Tibial artery (tissue), 4 donors: ENCODE results near the gene COL6A3.

Source experiments
- DNase-seq, 2 donors: peaks; one replicate each; pipeline ENCODE4 v3.0.0-alpha.2; 2019
- H3K27ac ChIP-seq, 2 donors: fragments of 200-600 bp; sonication (generic) in 1 of 2; 1 replicate in 1 of 2; 2 replicates in 1 of 2; pipeline ENCODE4 v1.5.1; 2018 to 2019; ENCODE audit warnings: mild to moderate bottlenecking in 1 of 2
- H3K27me3 ChIP-seq, 2 donors: fragments of 200-600 bp; sonication (generic) in 1 of 2; one replicate each; pipeline versions ENCODE4 v1.5.1 to v1.6.0; 2016 to 2019
- H3K36me3 ChIP-seq, 3 donors: fragments of 200-600 bp; sonication (generic) in 2 of 3; one replicate each; pipeline ENCODE4 v1.5.1; 2016 to 2019; ENCODE audit warnings: mild to moderate bottlenecking in 2 of 3
- H3K4me1 ChIP-seq, 4 donors: fragments of 200-600 bp; sonication (generic) in 2 of 4; 1 replicate in 3 of 4; 2 replicates in 1 of 4; pipeline ENCODE4 v1.5.1; 2016 to 2019
- H3K4me3 ChIP-seq, 2 donors: fragments of 200-600 bp; sonication (generic) in 1 of 2; 1 replicate in 1 of 2; 2 replicates in 1 of 2; pipeline ENCODE4 v1.5.1; 2018 to 2019; ENCODE audit warnings: mild to moderate bottlenecking in 2 of 2
- H3K9me3 ChIP-seq, 3 donors: fragments of 200-600 bp; sonication (generic) in 1 of 3; one replicate each; pipeline ENCODE4 v1.5.1; 2016 to 2019
- CTCF ChIP-seq, 2 experiments: fragments of 200-600 bp in 1 of 2; fragments of 450-650 bp in 1 of 2; IDR thresholded peaks; one replicate each; pipeline ENCODE4 v1.5.1; 2017 to 2019; ENCODE audit warnings: antibody characterized with exemption in 2 of 2, mild to moderate bottlenecking in 1 of 2, moderate library complexity in 1 of 2
- intact Hi-C: fragments of 100-400 bp; cut with DNase I; formaldehyde crosslinking; loops from one replicate; pipeline ENCODE4 v1.15.0; 2023; ENCODE audit warnings: low total_unique reads

The COL6A3 gene

DNA sequence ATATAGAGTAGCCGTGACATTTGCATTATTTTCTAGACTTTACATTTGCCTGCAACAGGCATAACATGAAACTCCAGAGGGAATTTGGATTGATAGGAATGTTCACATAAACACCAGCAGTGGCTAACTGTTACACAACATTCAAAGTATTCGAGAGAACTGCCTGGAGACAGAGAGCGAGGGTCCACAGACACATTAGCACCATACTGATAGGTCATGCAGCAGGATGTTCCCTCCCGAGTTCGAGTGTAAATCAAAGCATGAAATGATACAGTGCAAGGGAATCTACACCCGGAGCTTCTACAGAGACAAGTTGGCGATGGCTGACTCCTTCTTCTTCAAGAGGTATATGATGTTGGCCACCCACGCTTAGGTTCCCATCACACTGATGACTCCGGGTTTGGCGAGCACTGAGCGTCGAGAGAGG, 89.5 kb downstream of the COL6A3 start:
- intact Hi-C loops, result no loop called here
- no peak for TF ChIP-seq CTCF (IDR thresholded peaks at IDR 0.05)
- H3K9me3 ChIP-seq, result no peaks in the 10 kb centered on the region
- H3K27ac ChIP-seq, result peak overlapping the region; percentile 94 to 98
- DNase-seq, result no peak
- peaks cover 0 to 85% (median 65%) of the 10 kb centered on the region in 4 donors for H3K4me1 ChIP-seq
- no peaks in the 10 kb centered on the region for H3K27me3 ChIP-seq
- no peaks in the 10 kb centered on the region for H3K36me3 ChIP-seq
- no peak overlapping the region for H3K4me3 ChIP-seq

DNA sequence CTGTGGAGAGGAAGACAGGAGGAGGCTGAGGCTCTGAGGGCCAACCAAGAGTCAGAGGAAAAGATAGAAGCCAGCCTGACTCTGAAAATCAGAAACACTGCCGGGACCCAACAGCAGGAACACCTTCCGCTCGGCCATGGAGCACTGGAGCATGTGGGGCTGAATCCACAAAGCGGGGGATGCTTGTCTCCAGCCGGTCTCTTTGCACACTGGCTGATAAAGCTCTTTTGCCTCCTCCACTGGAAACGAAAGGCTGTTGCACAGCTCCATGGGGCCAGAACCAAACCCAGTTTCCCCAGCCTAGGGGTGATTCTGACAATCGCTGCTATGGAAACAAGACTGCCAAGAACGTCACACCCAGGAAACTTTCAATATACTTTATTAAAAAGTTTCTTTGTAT, 90.3 kb downstream of the COL6A3 start:
- H3K27ac ChIP-seq, result peak overlapping the region; percentile 94 to 98
- H3K4me1 ChIP-seq, result peaks cover 0 to 91% (median 68%) of the 10 kb centered on the region in 4 donors
- intact Hi-C loops, result no loop called here

GRCh38 chr2:237322564-237322963, 91.4 kb downstream of the COL6A3 start:
- no peaks in the 10 kb centered on the region for H3K36me3 ChIP-seq
- no peaks in the 10 kb centered on the region for H3K27me3 ChIP-seq
- intact Hi-C loops, result no loop called here
- H3K9me3 ChIP-seq, result no peaks in the 10 kb centered on the region
- peaks cover 0 to 96% (median 68%) of the 10 kb centered on the region in 4 donors for H3K4me1 ChIP-seq
- H3K4me3 ChIP-seq, result no peak overlapping the region
- TF ChIP-seq CTCF (IDR thresholded peaks at IDR 0.05), result no peak
- no peak for DNase-seq
- peak overlapping the region; percentile 94 to 98 for H3K27ac ChIP-seq

More for the DNA sequence above, 90.3 kb downstream of the COL6A3 start:
- Histone ChIP-seq H3K9me3 (no peaks in the 10 kb centered on the region), H3K27me3 (no peaks in the 10 kb centered on the region), H3K4me3 (no peak overlapping the region), H3K36me3 (no peaks in the 10 kb centered on the region)
- no peak for TF ChIP-seq CTCF (IDR thresholded peaks at IDR 0.05)
- no peak for DNase-seq

GRCh38 chr2:237321746-237322145, 92.2 kb downstream of the COL6A3 start:
- DNase-seq, result no peak
- no peaks in the 10 kb centered on the region for H3K9me3 ChIP-seq
- H3K4me3 ChIP-seq, result no peak overlapping the region
- peaks cover 0 to 96% (median 66%) of the 10 kb centered on the region in 4 donors for H3K4me1 ChIP-seq
- peak overlapping the region; percentile 94 to 98 for H3K27ac ChIP-seq
- H3K36me3 ChIP-seq, result no peaks in the 10 kb centered on the region
- TF ChIP-seq CTCF (IDR thresholded peaks at IDR 0.05), result no peak
- intact Hi-C loops, result no loop called here
- no peaks in the 10 kb centered on the region for H3K27me3 ChIP-seq

- Histone ChIP-seq H3K36me3 (no peaks in the 10 kb centered on the region), H3K9me3 (no peaks in the 10 kb centered on the region), H3K27me3 (no peaks in the 10 kb centered on the region), H3K4me1 (peaks cover 0 to 96% (median 64%) of the 10 kb centered on the region in 4 donors), H3K27ac (peak overlapping the region; percentile 94 to 98), H3K4me3 (no peak overlapping the region)
- intact Hi-C loops, result no loop called here
- peak; percentile 92 for DNase-seq
- no peak for TF ChIP-seq CTCF (IDR thresholded peaks at IDR 0.05)
These were observed 93.0 kb downstream of the COL6A3 start for GRCh38 chr2:237320801-237321560.
